Mucosa of stomach (tissue), 1 donor: ENCODE data around the gene LILRA2.
"Not testable (repeated sequence)": the region's sequence is repeated elsewhere in the genome, so short reads cannot be mapped to it uniquely, and the experiment has no call there.

ENCODE experiments used
- H3K27me3 ChIP-seq: one replicate; pipeline ENCODE4 v1.7.0; 2013; ENCODE audit warnings: mild to moderate bottlenecking, low read length; ENCODE audit not compliant: control insufficient read depth, insufficient read depth
- H3K36me3 ChIP-seq: one replicate; pipeline ENCODE4 v1.7.0; 2013; ENCODE audit warnings: low read length; ENCODE audit not compliant: control insufficient read depth, insufficient read depth
- H3K4me1 ChIP-seq: one replicate; pipeline ENCODE4 v1.7.0; 2013; ENCODE audit warnings: mild to moderate bottlenecking, low read length; ENCODE audit not compliant: control insufficient read depth, insufficient read depth
- H3K4me3 ChIP-seq: one replicate; pipeline ENCODE4 v1.7.0; 2013; ENCODE audit warnings: low read length
- H3K9ac ChIP-seq: one replicate; pipeline ENCODE4 v1.7.0; 2013; ENCODE audit warnings: mild to moderate bottlenecking, low read length, moderate library complexity
- H3K9me3 ChIP-seq: one replicate; pipeline ENCODE4 v1.7.0; 2013; ENCODE audit warnings: mild to moderate bottlenecking, low read length, moderate library complexity; ENCODE audit not compliant: control insufficient read depth
- donor health status: Pancreatic carcinoma.

The LILRA2 gene

GRCh38 chr19:54551950-54552912, 21.4 kb upstream of the LILRA2 start:
- no peaks in the 10 kb centered on the region for H3K9me3 ChIP-seq
- no peaks in the 10 kb centered on the region for H3K36me3 ChIP-seq

GRCh38 chr19:54552913-54553310, 20.7 kb upstream of the LILRA2 start:
- no peaks in the 10 kb centered on the region for H3K4me1 ChIP-seq
- no peaks in the 10 kb centered on the region for H3K27me3 ChIP-seq
- H3K9me3 ChIP-seq = no peaks in the 10 kb centered on the region
- H3K36me3 ChIP-seq = no peaks in the 10 kb centered on the region
- H3K4me3 ChIP-seq = no peak overlapping the region
- no peak overlapping the region for H3K9ac ChIP-seq

More at GRCh38 chr19:54551950-54552912, 21.4 kb upstream of the LILRA2 start:
- Histone ChIP-seq H3K9ac (no peak overlapping the region), H3K27me3 (no peaks in the 10 kb centered on the region), H3K4me3 (no peak overlapping the region), H3K4me1 (no peaks in the 10 kb centered on the region)

- Histone ChIP-seq H3K27me3 (no peaks in the 10 kb centered on the region), H3K36me3 (no peaks in the 10 kb centered on the region), H3K9me3 (no peaks in the 10 kb centered on the region), H3K4me3 (no peak overlapping the region), H3K4me1 (no peaks in the 10 kb centered on the region), H3K9ac (no peak overlapping the region)
These were observed 19.6 kb upstream of the LILRA2 start for GRCh38 chr19:54554006-54554405.

GRCh38 chr19:54554896-54555295, 18.7 kb upstream of the LILRA2 start:
- H3K36me3 ChIP-seq = no peaks in the 10 kb centered on the region
- H3K9ac ChIP-seq = no peak overlapping the region
- H3K9me3 ChIP-seq = no peaks in the 10 kb centered on the region
- no peak overlapping the region for H3K4me3 ChIP-seq
- no peaks in the 10 kb centered on the region for H3K4me1 ChIP-seq
- no peaks in the 10 kb centered on the region for H3K27me3 ChIP-seq

- Histone ChIP-seq H3K9me3 (no peaks in the 10 kb centered on the region), H3K36me3 (no peaks in the 10 kb centered on the region), H3K9ac (no peak overlapping the region), H3K4me3 (no peak overlapping the region), H3K27me3 (no peaks in the 10 kb centered on the region), H3K4me1 (no peaks in the 10 kb centered on the region)
These were observed 17.4 kb upstream of the LILRA2 start for GRCh38 chr19:54556194-54556593.

GRCh38 chr19:54558339-54558738, 15.3 kb upstream of the LILRA2 start:
- Histone ChIP-seq H3K9me3 (no peaks in the 10 kb centered on the region), H3K9ac (no peak overlapping the region), H3K27me3 (no peaks in the 10 kb centered on the region), H3K36me3 (no peaks in the 10 kb centered on the region), H3K4me3 (no peak overlapping the region), H3K4me1 (no peaks in the 10 kb centered on the region)

GRCh38 chr19:54560881-54561385, 12.7 kb upstream of the LILRA2 start:
- Histone ChIP-seq H3K36me3 (no peaks in the 10 kb centered on the region), H3K4me1 (no peaks in the 10 kb centered on the region), H3K9me3 (no peaks in the 10 kb centered on the region), H3K4me3 (no peak overlapping the region), H3K9ac (no peak overlapping the region), H3K27me3 (no peaks in the 10 kb centered on the region)

- Histone ChIP-seq H3K27me3 (no peaks in the 10 kb centered on the region), H3K4me1 (no peaks in the 10 kb centered on the region), H3K36me3 (no peaks in the 10 kb centered on the region), H3K4me3 (no peak overlapping the region), H3K9ac (no peak overlapping the region), H3K9me3 (no peaks in the 10 kb centered on the region)
These were observed 11.8 kb upstream of the LILRA2 start for GRCh38 chr19:54561840-54562239.

GRCh38 chr19:54563206-54563605, 10.4 kb upstream of the LILRA2 start:
- not testable (repeated sequence) for H3K27me3 ChIP-seq, H3K9ac ChIP-seq, H3K4me3 ChIP-seq, H3K9me3 ChIP-seq, H3K4me1 ChIP-seq, H3K36me3 ChIP-seq

GRCh38 chr19:54570316-54570715, 3.3 kb upstream of the LILRA2 start:
- H3K4me1 ChIP-seq = no peaks in the 10 kb centered on the region
- H3K9ac ChIP-seq = no peak overlapping the region
- no peaks in the 10 kb centered on the region for H3K36me3 ChIP-seq
- no peak overlapping the region for H3K4me3 ChIP-seq
- H3K9me3 ChIP-seq = no peaks in the 10 kb centered on the region
- H3K27me3 ChIP-seq = no peaks in the 10 kb centered on the region

GRCh38 chr19:54571715-54572615, 1.6 kb upstream of the LILRA2 start:
- not testable (repeated sequence) for H3K9me3 ChIP-seq, H3K27me3 ChIP-seq, H3K9ac ChIP-seq, H3K4me3 ChIP-seq, H3K36me3 ChIP-seq, H3K4me1 ChIP-seq
